LNCaP clone FGC (cell line): ENCODE results near the gene CFAP74.

ENCODE experiments used
- DNase-seq: peaks from one replicate; pipeline ENCODE4 v3.0.0-alpha.2; 2011; ENCODE audit warnings: low read depth
- H3K4me3 ChIP-seq: 2 replicates; pipeline ENCODE4 v1.5.1; 2011; ENCODE audit warnings: mild to moderate bottlenecking, low read depth, low read length, control low read depth
- CTCF ChIP-seq: IDR thresholded peaks from 2 replicates; pipeline ENCODE4 v1.5.1; 2012; ENCODE audit warnings: mild to moderate bottlenecking; ENCODE audit not compliant: control insufficient read depth, insufficient read depth; ENCODE audit errors: extremely low read depth

The CFAP74 gene

GRCh38 chr1:1875932-1876331 lies 127.7 kb downstream of the CFAP74 start:
- H3K4me3 ChIP-seq, result no peak overlapping the region
- no peak for DNase-seq
- no peak for TF ChIP-seq CTCF

GRCh38 chr1:1874901-1875300 lies 128.7 kb downstream of the CFAP74 start:
- no peak for TF ChIP-seq CTCF
- no peak for DNase-seq
- H3K4me3 ChIP-seq, result no peak overlapping the region

- no peak overlapping the region for H3K4me3 ChIP-seq
- DNase-seq, result peak; percentile 91
- TF ChIP-seq CTCF, result no peak
These were observed 130.4 kb downstream of the CFAP74 start for GRCh38 chr1:1873186-1873585.

DNA sequence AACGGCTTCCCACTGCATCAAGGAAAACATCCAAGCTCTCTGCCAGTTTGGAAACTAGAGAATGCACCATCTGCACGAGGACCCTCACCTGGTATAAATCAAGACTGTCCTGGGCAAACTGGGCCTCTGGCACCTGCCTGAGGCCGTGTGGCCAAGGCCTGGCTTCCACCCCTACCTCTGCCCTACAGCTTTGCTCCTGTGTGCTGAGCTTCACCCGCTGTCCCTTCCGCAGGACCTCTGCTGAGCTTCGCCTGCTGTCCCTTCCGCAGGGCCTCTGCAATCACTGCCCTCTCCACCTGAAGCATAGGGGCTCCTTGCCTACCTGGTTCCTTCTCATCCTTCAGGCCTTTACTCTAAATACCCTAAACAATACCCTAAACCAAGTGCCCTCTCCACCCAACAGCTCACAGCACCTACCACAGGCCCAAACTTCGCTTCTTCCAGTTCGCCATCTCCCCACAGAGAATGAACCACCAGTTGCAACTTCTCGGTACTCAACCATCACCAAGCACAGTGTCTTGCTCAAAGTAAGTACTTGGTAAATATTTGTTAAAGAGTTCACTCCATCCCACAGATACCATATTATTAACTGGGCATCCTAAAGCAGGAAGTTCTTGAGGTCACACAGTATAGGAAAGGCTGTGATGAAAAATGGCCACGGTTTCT lies 131.1 kb downstream of the CFAP74 start:
- no peak for TF ChIP-seq CTCF
- DNase-seq, result no peak
- no peak overlapping the region for H3K4me3 ChIP-seq
